DOHH2 (cell line): ENCODE data around the gene OLFM2.

Experiments
- H3F3A ChIP-seq: fragments of 200-600 bp; sonication (generic), shearing (Covaris generic); 2 replicates; pipeline ENCODE4 v1.6.0; 2016; ENCODE audit warnings: antibody characterized with exemption, mild to moderate bottlenecking; ENCODE audit not compliant: control insufficient read depth, insufficient read depth
- H3K27ac ChIP-seq: fragments of 200-600 bp; sonication (generic); 2 replicates; pipeline ENCODE4 v1.5.1; 2014; ENCODE audit warnings: low read depth, mild to moderate bottlenecking, low read length, moderate library complexity
- H3K27me3 ChIP-seq: fragments of 200-600 bp; sonication (generic); 2 replicates; pipeline ENCODE4 v1.6.1; 2014; ENCODE audit warnings: mild to moderate bottlenecking, low read length, mixed read lengths; ENCODE audit not compliant: control insufficient read depth
- H3K36me3 ChIP-seq: fragments of 200-600 bp; sonication (generic); 2 replicates; pipeline ENCODE4 v1.6.1; 2014; ENCODE audit warnings: mild to moderate bottlenecking, low read length, moderate library complexity, mixed read lengths; ENCODE audit not compliant: control insufficient read depth
- H3K4me1 ChIP-seq: fragments of 200-600 bp; sonication (generic); 2 replicates; pipeline ENCODE4 v1.6.1; 2014; ENCODE audit warnings: mild to moderate bottlenecking, low read length, mixed read lengths; ENCODE audit not compliant: control insufficient read depth
- H3K4me2 ChIP-seq: fragments of 200-600 bp; sonication (generic); 2 replicates; pipeline ENCODE4 v1.6.0; 2014; ENCODE audit warnings: mild to moderate bottlenecking, low read length, moderate library complexity
- H3K4me3 ChIP-seq: fragments of 200-600 bp; sonication (generic); 2 replicates; pipeline ENCODE4 v1.5.1; 2014; ENCODE audit warnings: mild to moderate bottlenecking, low read length, mixed read lengths
- H3K79me2 ChIP-seq: fragments of 200-600 bp; sonication (generic); 2 replicates; pipeline ENCODE4 v1.6.1; 2014; ENCODE audit warnings: mild to moderate bottlenecking, low read length, mixed read lengths; ENCODE audit not compliant: control insufficient read depth
- H3K9me2 ChIP-seq: fragments of 200-600 bp; sonication (generic); replicated peaks from 2 replicates; pipeline ENCODE4 v1.6.1; 2014; ENCODE audit warnings: mild to moderate bottlenecking, low read length, mixed read lengths; ENCODE audit not compliant: control insufficient read depth
- H3K9me3 ChIP-seq: fragments of 200-600 bp; sonication (generic); 2 replicates; pipeline ENCODE4 v1.6.1; 2014; ENCODE audit warnings: antibody characterized with exemption, low read length, mixed read lengths; ENCODE audit not compliant: control insufficient read depth, insufficient read depth
- H4K20me1 ChIP-seq: fragments of 200-600 bp; sonication (generic); 2 replicates; pipeline ENCODE4 v1.6.0; 2014; ENCODE audit warnings: low read depth, mild to moderate bottlenecking, antibody characterized with exemption, low read length, moderate library complexity; ENCODE audit not compliant: control insufficient read depth, insufficient read depth
- EZH2phosphoT487 ChIP-seq: fragments of 200-600 bp; sonication (generic); IDR thresholded peaks from 2 replicates; pipeline ENCODE4 v1.6.1; 2017; ENCODE audit warnings: borderline replicate concordance, mild to moderate bottlenecking, antibody characterized with exemption, low read length, moderate library complexity, mixed read lengths
- TF ChIP-seq, protein P1 (sequence below): fragments of 200-600 bp; sonication (generic); IDR thresholded peaks from one replicate; pipeline ENCODE4 v1.5.1; 2014; ENCODE audit warnings: antibody characterized with exemption, mild to moderate bottlenecking, low read depth, low read length; ENCODE audit not compliant: poor library complexity, severe bottlenecking

Gene OLFM2

DNA sequence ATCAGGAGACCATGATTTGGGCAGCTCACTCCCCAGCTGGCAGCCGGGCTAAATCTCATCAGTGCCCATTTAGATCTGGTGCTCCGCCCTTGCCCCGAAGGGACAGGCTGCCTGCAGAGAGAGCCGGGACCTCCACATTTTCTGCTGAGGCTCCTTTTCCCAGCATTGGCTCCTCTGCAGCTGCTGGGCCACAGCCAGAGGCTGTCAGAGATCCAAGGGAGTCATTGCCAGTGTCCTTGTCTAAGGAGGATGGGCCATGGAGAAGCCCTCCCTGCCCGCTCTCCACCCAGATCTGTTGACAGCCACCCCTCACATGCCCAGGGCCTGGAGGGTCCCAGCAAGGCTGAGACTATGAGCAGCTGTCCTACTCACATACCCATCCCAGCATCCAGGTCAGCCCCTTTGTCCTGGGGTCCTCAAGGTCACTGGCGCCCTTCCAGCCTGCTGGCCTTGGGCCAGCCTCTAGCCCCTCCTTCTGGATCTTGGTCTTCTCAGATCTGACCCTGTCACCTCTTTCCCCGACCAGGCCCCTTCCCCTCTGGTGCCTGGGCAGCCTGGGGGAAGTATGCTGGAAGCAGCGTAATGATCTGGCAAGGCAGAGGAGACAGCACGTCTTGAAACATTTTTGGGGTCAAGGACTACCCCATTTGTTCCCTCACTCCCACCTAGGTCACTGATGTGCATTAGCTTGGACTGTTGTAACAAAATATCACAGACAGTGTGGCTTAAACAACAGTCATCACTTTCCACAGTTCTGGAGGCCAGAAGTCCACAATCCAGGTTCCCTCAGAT is 93.3 kb downstream of the OLFM2 start:
- no peaks in the 10 kb centered on the region for H4K20me1 ChIP-seq
- no peak overlapping the region for H3K4me3 ChIP-seq
- H3K27me3 ChIP-seq, result no peaks in the 10 kb centered on the region
- peaks cover 84% of the 10 kb centered on the region for H3K36me3 ChIP-seq
- no peaks in the 10 kb centered on the region for H3F3A ChIP-seq
- no peaks in the 10 kb centered on the region for H3K9me2 ChIP-seq
- H3K9me3 ChIP-seq, result no peaks in the 10 kb centered on the region
- peaks cover 13% of the 10 kb centered on the region for H3K79me2 ChIP-seq
- H3K4me1 ChIP-seq, result no peaks in the 10 kb centered on the region
- no peak overlapping the region for H3K4me2 ChIP-seq
- no peak for TF ChIP-seq EZH2phosphoT487
- TF ChIP-seq, protein P1, sequence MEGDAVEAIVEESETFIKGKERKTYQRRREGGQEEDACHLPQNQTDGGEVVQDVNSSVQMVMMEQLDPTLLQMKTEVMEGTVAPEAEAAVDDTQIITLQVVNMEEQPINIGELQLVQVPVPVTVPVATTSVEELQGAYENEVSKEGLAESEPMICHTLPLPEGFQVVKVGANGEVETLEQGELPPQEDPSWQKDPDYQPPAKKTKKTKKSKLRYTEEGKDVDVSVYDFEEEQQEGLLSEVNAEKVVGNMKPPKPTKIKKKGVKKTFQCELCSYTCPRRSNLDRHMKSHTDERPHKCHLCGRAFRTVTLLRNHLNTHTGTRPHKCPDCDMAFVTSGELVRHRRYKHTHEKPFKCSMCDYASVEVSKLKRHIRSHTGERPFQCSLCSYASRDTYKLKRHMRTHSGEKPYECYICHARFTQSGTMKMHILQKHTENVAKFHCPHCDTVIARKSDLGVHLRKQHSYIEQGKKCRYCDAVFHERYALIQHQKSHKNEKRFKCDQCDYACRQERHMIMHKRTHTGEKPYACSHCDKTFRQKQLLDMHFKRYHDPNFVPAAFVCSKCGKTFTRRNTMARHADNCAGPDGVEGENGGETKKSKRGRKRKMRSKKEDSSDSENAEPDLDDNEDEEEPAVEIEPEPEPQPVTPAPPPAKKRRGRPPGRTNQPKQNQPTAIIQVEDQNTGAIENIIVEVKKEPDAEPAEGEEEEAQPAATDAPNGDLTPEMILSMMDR, result no peak
- H3K27ac ChIP-seq, result no peak overlapping the region

DNA sequence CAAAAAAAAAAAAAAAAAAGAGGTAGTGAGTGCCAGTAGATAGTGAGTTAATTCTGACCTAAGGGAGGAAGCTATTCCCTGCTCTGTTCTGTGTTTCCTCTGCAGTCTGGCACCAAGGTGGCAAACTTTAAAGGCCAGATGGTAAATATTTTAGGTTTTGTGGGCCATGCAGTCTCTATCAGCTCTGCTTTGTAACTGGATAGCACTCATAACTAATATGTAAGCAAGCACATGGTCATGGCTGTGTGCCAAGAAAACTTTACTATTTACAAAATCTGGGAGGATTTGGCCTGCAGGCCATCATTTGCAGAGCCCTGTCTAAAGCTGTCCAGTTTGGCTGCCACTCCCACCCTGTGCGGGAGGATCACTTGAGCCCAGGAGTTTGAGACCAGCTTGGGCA is 96.9 kb downstream of the OLFM2 start:
- no peak overlapping the region for H3K4me2 ChIP-seq
- peaks cover 66% of the 10 kb centered on the region for H3K36me3 ChIP-seq
- no peaks in the 10 kb centered on the region for H3K9me2 ChIP-seq
- no peaks in the 10 kb centered on the region for H3K27me3 ChIP-seq
- no peaks in the 10 kb centered on the region for H3K9me3 ChIP-seq
- H3K4me3 ChIP-seq, result no peak overlapping the region
- peaks cover 35% of the 10 kb centered on the region for H3K79me2 ChIP-seq
- TF ChIP-seq, protein P1, result no peak
- no peak for TF ChIP-seq EZH2phosphoT487
- H3F3A ChIP-seq, result peaks cover under 1% of the 10 kb centered on the region; the same call in 1 of the 2 replicates
- no peak overlapping the region for H3K27ac ChIP-seq
- H4K20me1 ChIP-seq, result peaks cover 6% of the 10 kb centered on the region; the same call in 1 of the 2 replicates
- peaks cover 13% of the 10 kb centered on the region for H3K4me1 ChIP-seq

DNA sequence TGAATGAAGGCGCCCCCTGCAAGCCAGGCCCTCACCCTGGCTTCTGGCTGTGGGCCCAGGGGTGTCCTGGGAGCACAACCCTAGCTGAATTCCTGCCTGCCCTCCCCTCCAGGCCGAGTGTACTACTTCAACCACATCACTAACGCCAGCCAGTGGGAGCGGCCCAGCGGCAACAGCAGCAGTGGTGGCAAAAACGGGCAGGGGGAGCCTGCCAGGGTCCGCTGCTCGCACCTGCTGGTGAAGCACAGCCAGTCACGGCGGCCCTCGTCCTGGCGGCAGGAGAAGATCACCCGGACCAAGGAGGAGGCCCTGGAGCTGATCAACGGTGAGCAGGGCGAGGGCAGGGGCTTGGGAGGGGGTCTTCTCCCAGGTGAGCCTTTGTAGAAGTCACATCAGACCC is 98.0 kb downstream of the OLFM2 start:
- no peak overlapping the region for H3K4me2 ChIP-seq

More for the DNA sequence above, 98.0 kb downstream of the OLFM2 start:
- Histone ChIP-seq H3F3A (peaks cover 6% of the 10 kb centered on the region; the same call in 1 of the 2 replicates), H3K36me3 (peaks cover 58% of the 10 kb centered on the region), H3K27me3 (no peaks in the 10 kb centered on the region), H4K20me1 (peaks cover 6% of the 10 kb centered on the region; the same call in 1 of the 2 replicates), H3K4me1 (peaks cover 18% of the 10 kb centered on the region), H3K9me3 (no peaks in the 10 kb centered on the region), H3K27ac (no peak overlapping the region), H3K4me3 (no peak overlapping the region), H3K9me2 (no peaks in the 10 kb centered on the region), H3K79me2 (peaks cover 38% of the 10 kb centered on the region)
- TF ChIP-seq, protein P1, result no peak
- TF ChIP-seq EZH2phosphoT487, result no peak
